ENCODE measurements around the gene EFHD2.
"Not testable (repeated sequence)": the region's sequence is repeated elsewhere in the genome, so short reads cannot be mapped to it uniquely, and the experiment has no call there.

EFHD2 gene

GRCh38 chr1:15389828-15390227, 19.9 kb upstream of the EFHD2 start:
- FAIRE-seq, result not testable (repeated sequence)

- no peak for FAIRE-seq
These were observed 19.0 kb upstream of the EFHD2 start for GRCh38 chr1:15390667-15391066.

GRCh38 chr1:15391366-15391765, 18.3 kb upstream of the EFHD2 start:
- FAIRE-seq, result no peak

GRCh38 chr1:15393475-15394257, 16.0 kb upstream of the EFHD2 start:
- FAIRE-seq, result no peak

- no peak for FAIRE-seq
These were observed 15.4 kb upstream of the EFHD2 start for GRCh38 chr1:15394258-15394690.

- no peak for FAIRE-seq
These were observed 12.5 kb upstream of the EFHD2 start for GRCh38 chr1:15397236-15397635.

- no peak for FAIRE-seq
These were observed 10.0 kb upstream of the EFHD2 start for GRCh38 chr1:15399710-15400109.

GRCh38 chr1:15400627-15401026, 9.1 kb upstream of the EFHD2 start:
- FAIRE-seq, result no peak

- no peak for FAIRE-seq
These were observed 8.2 kb upstream of the EFHD2 start for GRCh38 chr1:15401391-15402055.

GRCh38 chr1:15402809-15403450, 6.8 kb upstream of the EFHD2 start:
- no peak for FAIRE-seq

GRCh38 chr1:15403962-15404580, 5.6 kb upstream of the EFHD2 start:
- FAIRE-seq, result no peak

- FAIRE-seq, result no peak
These were observed 4.4 kb upstream of the EFHD2 start for GRCh38 chr1:15405106-15405850.

- FAIRE-seq, result no peak
These were observed 2.8 kb upstream of the EFHD2 start for GRCh38 chr1:15406614-15407559.

- FAIRE-seq, result no peak
These were observed 2.1 kb upstream of the EFHD2 start for GRCh38 chr1:15407580-15407979.

GRCh38 chr1:15408890-15409387, 749 bp upstream of the EFHD2 start:
- FAIRE-seq, result no peak

- FAIRE-seq, result no peak
These were observed 665 bp downstream of the EFHD2 start for GRCh38 chr1:15410223-15410883.

GRCh38 chr1:15410884-15411245, 1.2 kb downstream of the EFHD2 start:
- no peak for FAIRE-seq

- no peak for FAIRE-seq
These were observed 2.0 kb downstream of the EFHD2 start for GRCh38 chr1:15411593-15412137.

- no peak for FAIRE-seq
These were observed 2.6 kb downstream of the EFHD2 start for GRCh38 chr1:15412175-15412800.

- FAIRE-seq, result no peak
These were observed 3.2 kb downstream of the EFHD2 start for GRCh38 chr1:15412843-15413242.
